ENCODE results near the gene NRXN3. TPM values are rescaled to one million over a fixed set of nuclear protein-coding genes. Genes with fewer than 3 reads are reported as not detected.

NRXN3 gene
- total and polyA plus RNA-seq, 2 of the 4 experiments (the other 2 are of a cell fraction) = 4.8 to 25.1 TPM

DNA sequence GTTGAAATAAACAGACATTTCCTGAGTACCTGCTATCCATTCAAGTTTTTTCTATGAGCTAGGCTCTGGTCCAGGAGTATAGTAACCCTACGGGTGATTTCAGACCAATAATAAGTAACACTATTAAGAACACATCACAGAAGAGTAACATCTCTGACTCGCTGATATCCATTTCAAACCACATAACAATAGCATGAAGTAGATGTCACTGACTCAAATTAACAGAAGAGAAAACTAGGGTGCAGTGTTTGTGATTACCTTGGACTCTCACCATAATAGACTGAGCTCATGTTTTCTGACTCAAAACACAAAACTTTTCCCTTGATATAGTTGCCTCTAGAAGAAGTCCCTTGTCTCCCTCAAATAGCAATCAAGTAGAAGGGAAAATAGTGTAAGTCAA is 1618.2 kb downstream of the NRXN3 start:
- no peak for DNase-seq
- H2BK15ac ChIP-seq (ENCODE audit: low read depth, low read length) = no peak overlapping the region
- H3K4me3 ChIP-seq (ENCODE audit: insufficient read depth, low read depth, low read length) = no peak overlapping the region
- no peak for ATAC-seq (ENCODE audit: low read depth)
- H3K27me3 ChIP-seq (ENCODE audit: control insufficient read depth, insufficient read depth, low read length) = no peaks in the 10 kb centered on the region
- no peak overlapping the region for H3K4ac ChIP-seq (ENCODE audit: low read depth, low read length)
- H3K27ac ChIP-seq (ENCODE audit: insufficient read depth, low read length) = no peak overlapping the region
- H3K36me3 ChIP-seq (ENCODE audit: control insufficient read depth, insufficient read depth, low read length) = no peaks in the 10 kb centered on the region
- no peaks in the 10 kb centered on the region for H3K9me3 ChIP-seq (ENCODE audit: control insufficient read depth, insufficient read depth, low read length)
- TF ChIP-seq RCOR1 (IDR thresholded peaks at IDR 0.05; ENCODE audit: insufficient replicate concordance, low read length) (no peak), CEBPB (IDR thresholded peaks at IDR 0.05; ENCODE audit: low read depth, low read length) (no peak), BHLHE40 (IDR thresholded peaks at IDR 0.05; ENCODE audit: low read depth, low read length) (no peak), POLR2A (IDR thresholded peaks at IDR 0.05; ENCODE audit: low read depth, low read length) (no peak), RAD21 (IDR thresholded peaks at IDR 0.05; ENCODE audit: low read length) (no peak), SMC3 (IDR thresholded peaks at IDR 0.05; ENCODE audit: low read depth, low read length) (no peak), NFE2L2 (IDR thresholded peaks at IDR 0.05; ENCODE audit: low read depth, low read length) (no peak), CHD1 (IDR thresholded peaks at IDR 0.05; ENCODE audit: low read depth, low read length) (no peak), MAZ (IDR thresholded peaks at IDR 0.05; ENCODE audit: borderline replicate concordance, low read depth, low read length) (no peak)
- TF ChIP-seq, protein P1, sequence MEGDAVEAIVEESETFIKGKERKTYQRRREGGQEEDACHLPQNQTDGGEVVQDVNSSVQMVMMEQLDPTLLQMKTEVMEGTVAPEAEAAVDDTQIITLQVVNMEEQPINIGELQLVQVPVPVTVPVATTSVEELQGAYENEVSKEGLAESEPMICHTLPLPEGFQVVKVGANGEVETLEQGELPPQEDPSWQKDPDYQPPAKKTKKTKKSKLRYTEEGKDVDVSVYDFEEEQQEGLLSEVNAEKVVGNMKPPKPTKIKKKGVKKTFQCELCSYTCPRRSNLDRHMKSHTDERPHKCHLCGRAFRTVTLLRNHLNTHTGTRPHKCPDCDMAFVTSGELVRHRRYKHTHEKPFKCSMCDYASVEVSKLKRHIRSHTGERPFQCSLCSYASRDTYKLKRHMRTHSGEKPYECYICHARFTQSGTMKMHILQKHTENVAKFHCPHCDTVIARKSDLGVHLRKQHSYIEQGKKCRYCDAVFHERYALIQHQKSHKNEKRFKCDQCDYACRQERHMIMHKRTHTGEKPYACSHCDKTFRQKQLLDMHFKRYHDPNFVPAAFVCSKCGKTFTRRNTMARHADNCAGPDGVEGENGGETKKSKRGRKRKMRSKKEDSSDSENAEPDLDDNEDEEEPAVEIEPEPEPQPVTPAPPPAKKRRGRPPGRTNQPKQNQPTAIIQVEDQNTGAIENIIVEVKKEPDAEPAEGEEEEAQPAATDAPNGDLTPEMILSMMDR (conservative IDR thresholded peaks at IDR 0.05; ENCODE audit: low read depth, low read length) = no peak
- TF ChIP-seq, protein P2, sequence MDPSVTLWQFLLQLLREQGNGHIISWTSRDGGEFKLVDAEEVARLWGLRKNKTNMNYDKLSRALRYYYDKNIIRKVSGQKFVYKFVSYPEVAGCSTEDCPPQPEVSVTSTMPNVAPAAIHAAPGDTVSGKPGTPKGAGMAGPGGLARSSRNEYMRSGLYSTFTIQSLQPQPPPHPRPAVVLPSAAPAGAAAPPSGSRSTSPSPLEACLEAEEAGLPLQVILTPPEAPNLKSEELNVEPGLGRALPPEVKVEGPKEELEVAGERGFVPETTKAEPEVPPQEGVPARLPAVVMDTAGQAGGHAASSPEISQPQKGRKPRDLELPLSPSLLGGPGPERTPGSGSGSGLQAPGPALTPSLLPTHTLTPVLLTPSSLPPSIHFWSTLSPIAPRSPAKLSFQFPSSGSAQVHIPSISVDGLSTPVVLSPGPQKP (IDR thresholded peaks at IDR 0.05; ENCODE audit: borderline replicate concordance, low read depth, low read length) = no peak
- no peak overlapping the region for H4K8ac ChIP-seq (ENCODE audit: low read depth in 2 of 2, low read length in 2 of 2)
- in situ Hi-C loops (cut with MboI; ENCODE audit: low sequenced_read_pairs) (no loop called here), dilution Hi-C loops (cut with HindIII; ENCODE audit: low sequenced_read_pairs, unreplicated experiment) (no loop called here), intact Hi-C loops (cut with micrococcal nuclease) (no loop called here)
- no peak overlapping the region for H2AK5ac ChIP-seq (ENCODE audit: low read depth, low read length)
- H2AK9ac ChIP-seq (replicated peaks; ENCODE audit: low read depth, low read length, poor library complexity) = no peak overlapping the region
- H3K4me2 ChIP-seq (ENCODE audit: low read depth, low read length) = no peak overlapping the region
- H3K9ac ChIP-seq (ENCODE audit: low read depth, low read length) = no peak overlapping the region
- H4K5ac ChIP-seq (ENCODE audit: low read depth, low read length) = no peak overlapping the region
- H2BK20ac ChIP-seq (ENCODE audit: low read depth, low read length) = no peak overlapping the region
- no TSS peak for BruUV-seq (replicated peaks)
- POLR2A ChIA-PET (ENCODE audit: unreplicated experiment) = no interaction called here
- H3K56ac ChIP-seq (ENCODE audit: extremely low read depth, insufficient read depth, low read length) = no peak overlapping the region
- H4K91ac ChIP-seq (ENCODE audit: insufficient read depth, low read depth, low read length) = no peak overlapping the region
- H3K4me1 ChIP-seq (ENCODE audit: control insufficient read depth, insufficient read depth, low read length) = no peaks in the 10 kb centered on the region
- H2BK5ac ChIP-seq (ENCODE audit: low read depth, low read length, poor library complexity, severe bottlenecking) = no peak overlapping the region
- H2BK120ac ChIP-seq (ENCODE audit: low read depth, low read length) = no peak overlapping the region
- H2AFZ ChIP-seq (replicated peaks; ENCODE audit: low read length, poor library complexity) = no peak overlapping the region
- H3K9me1 ChIP-seq (ENCODE audit: insufficient read depth, low read length) = no peaks in the 10 kb centered on the region
- no peak overlapping the region for H3K23ac ChIP-seq (ENCODE audit: low read depth, low read length)
- CTCF ChIA-PET = no interaction called here
- H4K20me1 ChIP-seq (ENCODE audit: insufficient read depth, low read length) = no peaks in the 10 kb centered on the region
- no peaks in the 10 kb centered on the region for H3K79me1 ChIP-seq (ENCODE audit: low read depth in 1 of 2, low read length in 2 of 2)
- WGBS, 2 experiments (ENCODE audit: extremely low coverage in 2 of 2, insufficient read length in 1 of 2) = no CpG with 5 or more reads among the region's 2 CpGs
- H3K18ac ChIP-seq (ENCODE audit: low read depth, low read length) = no peak overlapping the region
- no peak overlapping the region for H3K14ac ChIP-seq (replicated peaks; ENCODE audit: low read depth, low read length)

Measured in IMR-90 (cell line).